ENCODE results near the gene NDUFAF2.
"Not testable (repeated sequence)": the region's sequence is repeated elsewhere in the genome, so short reads cannot be mapped to it uniquely, and the experiment has no call there.

Gene NDUFAF2

GRCh38 chr5:61183538-61183937 lies 238.5 kb downstream of the NDUFAF2 start:
- no peak for DNase-seq

GRCh38 chr5:61184708-61185107 lies 239.7 kb downstream of the NDUFAF2 start:
- no peak for DNase-seq

DNA sequence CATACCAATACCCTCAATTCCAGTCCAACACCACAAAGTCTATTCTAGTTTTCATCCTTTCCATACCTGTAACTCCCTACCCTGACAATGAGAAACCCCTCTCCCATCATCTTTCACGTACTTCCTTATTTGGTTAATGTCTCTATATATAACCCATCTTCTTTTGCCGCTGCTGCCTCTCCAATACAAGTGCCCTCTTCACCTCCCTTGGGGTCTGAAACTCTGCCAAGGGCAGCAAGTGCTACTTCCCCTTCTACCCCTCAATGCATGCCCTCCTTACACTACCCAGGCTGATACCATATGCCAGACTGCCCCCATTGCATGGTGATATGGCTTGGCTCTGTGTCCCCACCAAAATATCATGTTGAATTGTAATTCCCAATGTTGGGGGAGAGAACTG lies 241.6 kb downstream of the NDUFAF2 start:
- no peak for DNase-seq

DNA sequence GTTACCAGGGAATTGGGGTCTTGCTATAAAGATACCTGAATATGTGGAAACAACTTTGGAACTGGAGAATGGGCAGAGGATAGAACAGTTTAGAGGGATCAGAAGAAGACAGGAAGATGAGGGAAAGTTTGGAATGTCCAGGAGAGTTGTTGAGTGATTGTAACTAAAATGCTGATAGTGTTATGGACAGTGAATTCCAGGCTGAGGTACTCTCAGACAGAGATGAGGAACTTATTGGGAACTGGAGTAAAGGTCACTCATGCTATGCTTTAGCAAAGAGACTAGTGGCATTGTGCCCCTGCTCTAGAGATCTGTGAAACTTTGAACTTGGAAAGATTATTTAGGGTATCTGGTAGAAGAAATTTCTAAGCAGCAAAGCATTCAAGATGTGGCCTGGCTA lies 242.3 kb downstream of the NDUFAF2 start:
- DNase-seq = not testable (repeated sequence)

- DNase-seq = not testable (repeated sequence)
Measured at GRCh38 chr5:61187826-61188225, 242.8 kb downstream of the NDUFAF2 start.

GRCh38 chr5:61198606-61199005 lies 253.6 kb downstream of the NDUFAF2 start:
- DNase-seq = no peak

DNA sequence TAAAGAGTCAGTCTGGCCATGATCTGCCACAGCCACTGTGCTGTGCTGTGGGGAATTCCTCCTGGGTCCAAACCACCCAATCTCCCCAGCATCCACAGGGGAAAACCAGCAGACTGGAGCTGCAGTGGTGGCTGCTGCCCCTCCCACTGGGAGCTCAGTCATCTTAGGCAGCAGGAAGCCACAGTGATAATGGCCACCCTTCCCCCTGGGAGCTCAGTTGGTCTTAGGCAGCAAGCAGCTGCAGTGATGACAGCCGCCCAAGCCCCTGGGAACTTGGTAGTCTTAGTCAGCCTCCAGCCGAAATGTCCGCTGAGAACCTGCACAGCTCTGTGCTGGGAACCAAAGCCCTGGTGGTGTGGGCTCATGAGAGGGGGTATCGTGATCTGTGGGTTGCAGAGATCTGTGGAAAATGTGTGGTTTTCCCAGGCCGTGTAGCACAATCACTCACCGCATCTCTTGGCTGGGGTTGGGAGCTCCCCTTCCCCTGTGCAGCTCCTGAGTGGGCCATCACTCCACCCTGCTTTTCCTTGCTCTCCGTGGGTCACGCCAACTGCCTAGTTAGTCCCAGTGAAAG lies 255.7 kb downstream of the NDUFAF2 start:
- DNase-seq = no peak

DNA sequence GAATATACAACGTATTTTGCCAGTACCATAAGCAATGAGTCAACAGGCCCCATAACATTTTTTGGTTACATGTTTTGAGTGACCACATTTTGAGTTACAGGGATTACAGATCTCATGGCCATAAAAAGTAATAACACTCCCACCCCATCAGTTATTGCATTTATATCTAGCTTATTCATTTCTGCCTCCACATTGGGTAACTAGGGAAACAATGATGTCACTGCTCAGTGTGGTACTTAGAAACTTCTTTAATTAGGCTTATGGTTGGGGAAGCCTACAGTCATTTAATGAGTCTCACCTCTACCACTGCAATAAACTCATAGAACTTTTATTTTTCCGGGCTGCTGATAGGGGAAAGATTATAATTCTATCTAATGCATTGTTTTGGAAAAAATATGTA lies 257.2 kb downstream of the NDUFAF2 start:
- DNase-seq = no peak

Data from CD4-positive, alpha-beta T cell treated with Interleukin-10 for 1 hour (primary cell).